WI38 (cell line): ENCODE data around the gene POLN.

ENCODE experiments used
- H3K4me3 ChIP-seq: 2 replicates; pipeline ENCODE4 v1.5.1; 2011; ENCODE audit warnings: low read depth, mild to moderate bottlenecking, control low read depth, low read length
- TF ChIP-seq, protein P1 (sequence below): IDR thresholded peaks from 2 replicates; pipeline ENCODE4 v1.5.1; 2012; ENCODE audit warnings: low read depth, mild to moderate bottlenecking, control low read depth, low read length

Gene POLN

DNA sequence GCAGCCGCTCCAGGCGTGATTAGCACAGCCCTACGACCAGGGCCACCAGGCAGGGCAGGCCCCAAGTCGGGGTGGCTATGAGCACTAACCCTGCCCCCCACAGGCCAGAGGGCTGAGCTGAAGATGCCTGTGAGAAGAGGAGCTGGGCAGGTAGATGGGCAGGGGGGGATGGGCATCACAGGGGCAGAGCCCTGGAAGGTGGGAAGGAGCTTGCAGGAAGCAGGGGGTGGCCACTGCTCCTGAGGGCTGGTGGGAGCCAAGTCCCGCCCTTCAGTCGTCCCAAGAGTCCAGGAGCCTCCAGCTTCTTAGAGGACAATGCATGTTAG lies 27.2 kb upstream of the POLN start:
- no peak overlapping the region for H3K4me3 ChIP-seq
- TF ChIP-seq, protein P1, sequence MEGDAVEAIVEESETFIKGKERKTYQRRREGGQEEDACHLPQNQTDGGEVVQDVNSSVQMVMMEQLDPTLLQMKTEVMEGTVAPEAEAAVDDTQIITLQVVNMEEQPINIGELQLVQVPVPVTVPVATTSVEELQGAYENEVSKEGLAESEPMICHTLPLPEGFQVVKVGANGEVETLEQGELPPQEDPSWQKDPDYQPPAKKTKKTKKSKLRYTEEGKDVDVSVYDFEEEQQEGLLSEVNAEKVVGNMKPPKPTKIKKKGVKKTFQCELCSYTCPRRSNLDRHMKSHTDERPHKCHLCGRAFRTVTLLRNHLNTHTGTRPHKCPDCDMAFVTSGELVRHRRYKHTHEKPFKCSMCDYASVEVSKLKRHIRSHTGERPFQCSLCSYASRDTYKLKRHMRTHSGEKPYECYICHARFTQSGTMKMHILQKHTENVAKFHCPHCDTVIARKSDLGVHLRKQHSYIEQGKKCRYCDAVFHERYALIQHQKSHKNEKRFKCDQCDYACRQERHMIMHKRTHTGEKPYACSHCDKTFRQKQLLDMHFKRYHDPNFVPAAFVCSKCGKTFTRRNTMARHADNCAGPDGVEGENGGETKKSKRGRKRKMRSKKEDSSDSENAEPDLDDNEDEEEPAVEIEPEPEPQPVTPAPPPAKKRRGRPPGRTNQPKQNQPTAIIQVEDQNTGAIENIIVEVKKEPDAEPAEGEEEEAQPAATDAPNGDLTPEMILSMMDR = no peak

DNA sequence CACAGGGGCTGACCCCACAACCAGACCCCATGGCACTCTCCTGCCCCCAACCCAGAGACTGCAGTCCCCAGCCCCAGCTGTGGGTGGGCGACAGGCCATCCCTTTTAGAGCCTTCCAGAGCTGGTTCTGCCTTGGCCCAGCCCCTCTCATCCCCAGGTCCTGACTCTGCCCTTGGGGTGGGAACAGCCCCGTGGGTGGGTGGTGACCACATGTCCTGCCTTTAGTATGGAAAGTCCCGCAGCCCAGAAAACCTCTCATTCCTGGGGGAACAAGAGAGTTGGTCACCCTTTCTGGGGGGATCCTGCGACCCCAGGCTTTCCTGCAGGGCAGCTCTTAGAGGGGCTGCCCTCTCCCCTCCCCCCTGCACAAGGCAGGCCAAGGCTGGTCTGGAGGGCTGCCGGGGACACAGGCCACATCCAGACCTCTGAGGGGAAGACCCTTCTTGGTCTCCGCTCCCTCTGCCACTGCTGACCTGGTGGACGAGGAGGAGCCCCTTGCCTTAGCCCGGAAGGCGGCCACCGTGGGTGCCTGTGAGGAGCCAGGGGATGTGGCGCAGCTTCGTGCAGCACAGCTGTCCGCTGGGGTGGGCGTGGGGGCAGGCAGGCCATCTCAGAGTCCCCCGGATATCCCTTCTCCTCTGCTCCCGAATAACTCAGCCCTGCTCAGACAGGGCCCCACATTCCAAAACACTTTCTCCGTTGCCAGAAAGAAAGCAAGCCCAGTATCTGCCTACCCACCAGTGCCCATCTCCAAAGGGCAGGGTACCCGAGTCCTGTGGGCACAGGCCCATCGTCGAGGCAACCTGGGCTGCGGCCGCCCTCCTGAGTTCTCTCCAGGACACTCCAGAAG lies 26.7 kb upstream of the POLN start:
- TF ChIP-seq, protein P1 = no peak
- H3K4me3 ChIP-seq = no peak overlapping the region

DNA sequence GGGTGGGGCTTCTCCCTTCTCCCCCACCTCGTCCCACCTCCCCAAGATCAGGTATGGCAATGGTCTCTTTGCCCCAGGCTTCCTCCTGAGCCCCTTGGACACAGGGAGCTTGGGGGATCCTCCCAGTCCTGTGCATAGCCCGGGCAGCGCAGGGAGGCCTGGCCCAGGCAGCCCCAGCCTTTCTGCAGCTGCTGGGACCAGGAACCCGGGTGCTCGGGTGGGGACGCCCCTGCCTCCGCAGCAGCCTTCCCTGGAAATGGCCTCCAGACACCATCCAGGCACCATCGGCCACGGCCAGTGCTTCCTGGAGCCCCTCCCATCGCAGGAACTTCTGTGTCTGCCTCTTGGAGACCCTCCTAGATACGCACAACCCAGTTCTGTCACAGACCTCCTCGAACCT lies 25.9 kb upstream of the POLN start:
- H3K4me3 ChIP-seq = no peak overlapping the region
- TF ChIP-seq, protein P1 = no peak

DNA sequence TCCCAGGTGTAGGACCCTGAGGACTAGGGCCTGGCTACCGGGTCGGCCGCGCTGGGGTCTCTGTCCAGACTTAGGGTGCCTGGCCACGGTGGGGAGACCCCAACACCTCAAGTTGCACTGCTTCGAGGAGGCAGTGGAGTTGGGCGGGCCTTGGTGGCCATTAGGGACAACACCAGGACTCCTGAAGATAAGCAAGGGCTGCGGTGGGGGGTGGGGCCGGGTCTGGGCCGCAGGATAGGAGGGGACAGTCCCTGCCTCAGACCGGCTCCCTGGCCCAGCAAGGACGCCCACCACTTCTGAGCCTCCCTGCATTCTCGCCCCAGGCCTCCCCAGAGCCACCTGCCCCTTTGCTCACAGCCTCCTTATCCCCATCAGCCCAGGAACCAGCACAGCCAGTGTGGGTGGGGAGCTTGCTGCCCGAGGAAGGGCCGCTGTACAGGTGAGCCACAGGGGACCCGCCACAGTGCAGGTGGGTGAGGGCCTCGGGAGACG lies 25.4 kb upstream of the POLN start:
- TF ChIP-seq, protein P1 = no peak
- no peak overlapping the region for H3K4me3 ChIP-seq

DNA sequence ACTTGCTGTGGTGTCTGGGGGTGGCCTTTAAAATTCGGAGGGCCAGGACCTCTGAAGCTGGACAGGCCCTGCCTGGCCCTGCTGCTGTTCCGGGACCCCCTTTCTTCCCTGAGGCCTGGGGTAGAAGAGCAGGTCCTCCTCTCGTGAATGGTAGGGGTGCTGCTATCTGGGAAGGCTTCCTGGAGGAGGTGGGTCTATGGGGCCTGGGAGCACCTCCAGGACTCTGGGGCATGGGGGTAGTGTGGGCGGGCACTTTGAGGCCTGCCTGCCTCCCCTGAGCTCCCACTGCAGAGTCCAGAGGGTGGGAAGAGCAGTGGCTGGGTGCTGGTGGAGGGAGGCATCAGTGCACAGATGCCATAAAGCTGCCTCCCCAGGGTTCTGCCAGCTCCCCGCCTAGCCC lies 24.9 kb upstream of the POLN start:
- TF ChIP-seq, protein P1 = no peak

DNA sequence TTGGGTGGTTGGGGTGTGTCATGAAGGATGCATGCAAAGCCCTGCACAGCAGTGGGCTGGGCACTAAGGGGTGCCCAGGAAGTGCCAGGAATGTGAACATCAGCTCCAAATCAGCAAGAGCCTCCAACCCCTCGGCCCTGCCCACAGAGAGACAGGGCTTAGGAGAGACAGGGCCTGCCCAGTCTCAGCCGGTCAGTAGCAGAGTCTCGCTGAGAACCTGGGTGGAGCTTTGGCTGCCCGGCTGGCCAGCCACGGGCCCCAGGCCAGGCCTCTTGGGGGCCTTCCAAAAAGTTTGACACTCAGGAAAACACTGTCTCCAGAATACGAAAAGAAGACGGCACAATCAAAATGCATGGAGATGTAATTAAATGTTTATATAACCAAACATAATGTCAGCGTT lies 24.3 kb upstream of the POLN start:
- TF ChIP-seq, protein P1 = no peak

More for the DNA sequence above, 24.9 kb upstream of the POLN start:
- H3K4me3 ChIP-seq = no peak overlapping the region

More for the DNA sequence above, 24.3 kb upstream of the POLN start:
- H3K4me3 ChIP-seq = no peak overlapping the region
